D721Med (cell line): ENCODE data around the gene ZNF771.
A peak's percentile ranks its signal among the peaks of the same experiment; 100 is the strongest.

Source experiments
- DNase-seq: peaks from one replicate; pipeline ENCODE4 v3.0.0; 2011; ENCODE audit warnings: low spot score; ENCODE audit not compliant: insufficient read length
- FAIRE-seq: peaks from 2 replicates; lab custom pipeline; 2011; peaks lifted over from hg19 to GRCh38; lab: Jason Lieb, UNC
- TF ChIP-seq, protein P1 (sequence below): IDR thresholded peaks from 2 replicates; pipeline ENCODE4 v1.5.1; 2012; ENCODE audit warnings: mild to moderate bottlenecking, control low read depth; ENCODE audit not compliant: insufficient read depth; ENCODE audit errors: missing control alignments

Gene ZNF771

DNA sequence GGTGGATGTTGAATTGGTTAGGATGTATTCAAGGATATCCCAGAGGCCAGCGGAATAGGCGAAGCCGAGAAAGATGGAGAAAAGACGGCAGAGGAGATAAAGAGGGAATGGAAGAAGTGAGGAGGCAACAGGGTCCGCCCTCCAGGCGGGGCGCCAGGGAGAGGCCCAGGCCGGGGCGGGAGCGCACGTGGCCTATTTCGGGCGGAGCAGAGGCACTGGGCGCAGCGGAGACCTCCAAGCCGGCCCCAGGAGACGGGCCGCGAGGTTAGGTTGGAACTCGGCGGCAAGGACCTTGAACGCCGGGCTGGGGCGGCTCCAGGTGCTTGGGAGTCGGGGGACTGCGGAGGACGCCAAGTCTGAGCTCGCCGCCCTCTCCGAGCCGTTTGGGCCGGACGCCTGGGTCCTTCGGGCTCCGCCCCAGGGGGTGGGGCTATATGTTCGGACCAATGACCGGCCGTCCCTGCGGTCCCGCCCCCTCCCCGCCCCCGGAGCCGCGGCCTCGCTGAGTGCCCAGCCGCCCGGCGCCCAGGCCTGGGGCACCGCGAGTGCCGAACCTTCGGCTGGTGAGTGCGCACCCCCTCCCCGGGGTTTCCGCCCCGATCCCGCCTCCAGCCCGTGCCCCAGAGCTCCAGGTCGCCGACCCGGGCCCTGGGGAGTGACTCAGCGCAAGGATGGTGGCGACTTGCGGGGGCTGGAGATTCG, at the start of gene ZNF771:
Gene ZNF771, plus strand, starts transcription at position 505 of the 702 bp plus-strand sequence. CDS start 448 bp downstream, outside the sequence.
- TF ChIP-seq, protein P1, sequence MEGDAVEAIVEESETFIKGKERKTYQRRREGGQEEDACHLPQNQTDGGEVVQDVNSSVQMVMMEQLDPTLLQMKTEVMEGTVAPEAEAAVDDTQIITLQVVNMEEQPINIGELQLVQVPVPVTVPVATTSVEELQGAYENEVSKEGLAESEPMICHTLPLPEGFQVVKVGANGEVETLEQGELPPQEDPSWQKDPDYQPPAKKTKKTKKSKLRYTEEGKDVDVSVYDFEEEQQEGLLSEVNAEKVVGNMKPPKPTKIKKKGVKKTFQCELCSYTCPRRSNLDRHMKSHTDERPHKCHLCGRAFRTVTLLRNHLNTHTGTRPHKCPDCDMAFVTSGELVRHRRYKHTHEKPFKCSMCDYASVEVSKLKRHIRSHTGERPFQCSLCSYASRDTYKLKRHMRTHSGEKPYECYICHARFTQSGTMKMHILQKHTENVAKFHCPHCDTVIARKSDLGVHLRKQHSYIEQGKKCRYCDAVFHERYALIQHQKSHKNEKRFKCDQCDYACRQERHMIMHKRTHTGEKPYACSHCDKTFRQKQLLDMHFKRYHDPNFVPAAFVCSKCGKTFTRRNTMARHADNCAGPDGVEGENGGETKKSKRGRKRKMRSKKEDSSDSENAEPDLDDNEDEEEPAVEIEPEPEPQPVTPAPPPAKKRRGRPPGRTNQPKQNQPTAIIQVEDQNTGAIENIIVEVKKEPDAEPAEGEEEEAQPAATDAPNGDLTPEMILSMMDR = no peak
- DNase-seq (peak; percentile 75), FAIRE-seq (no peak)

DNA sequence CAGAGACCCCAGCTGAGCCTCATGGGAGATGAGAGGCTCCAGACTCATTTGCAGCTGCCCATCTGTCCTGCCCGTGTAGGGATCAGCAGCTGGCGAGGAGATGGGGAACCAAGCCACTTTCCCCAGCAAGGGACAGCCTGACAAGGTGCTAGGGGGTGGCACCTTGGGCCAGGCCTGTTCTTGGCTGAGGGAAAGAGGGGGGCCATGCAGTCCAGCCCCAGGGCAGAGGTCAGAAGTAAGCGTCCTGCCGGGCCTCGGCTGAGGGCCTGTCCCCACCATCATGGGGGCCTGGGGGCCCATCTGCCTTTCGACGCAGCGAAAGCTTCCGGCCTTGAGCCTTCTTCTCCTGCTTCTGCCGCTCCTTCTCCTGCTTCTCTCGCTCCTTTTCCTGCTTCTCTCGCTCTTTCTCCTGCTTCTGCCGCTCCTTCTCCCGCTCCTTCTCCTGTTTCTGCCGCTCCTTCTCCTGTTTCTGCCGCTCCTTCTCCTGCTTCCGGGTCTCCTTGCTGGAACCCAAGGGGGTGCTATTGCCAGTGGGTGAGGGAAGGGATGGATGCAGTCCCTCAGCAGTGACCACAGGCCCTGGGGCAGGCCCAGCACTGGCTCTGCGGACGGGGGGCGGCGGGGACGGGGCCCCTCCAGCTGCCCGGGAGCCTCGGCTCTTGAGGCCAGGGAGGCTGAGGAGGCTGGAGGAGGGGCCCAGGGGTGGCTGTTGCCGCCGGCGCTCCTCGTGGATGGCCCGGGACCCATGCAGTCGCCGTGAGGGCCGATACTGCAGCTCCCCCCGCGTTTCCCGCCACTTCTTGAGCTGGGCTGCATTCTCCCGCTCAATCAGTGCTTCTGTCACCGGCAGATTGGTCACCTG, 49.5 kb upstream of the ZNF771 start:
- TF ChIP-seq, protein P1 = no peak
- FAIRE-seq (no peak), DNase-seq (no peak)

DNA sequence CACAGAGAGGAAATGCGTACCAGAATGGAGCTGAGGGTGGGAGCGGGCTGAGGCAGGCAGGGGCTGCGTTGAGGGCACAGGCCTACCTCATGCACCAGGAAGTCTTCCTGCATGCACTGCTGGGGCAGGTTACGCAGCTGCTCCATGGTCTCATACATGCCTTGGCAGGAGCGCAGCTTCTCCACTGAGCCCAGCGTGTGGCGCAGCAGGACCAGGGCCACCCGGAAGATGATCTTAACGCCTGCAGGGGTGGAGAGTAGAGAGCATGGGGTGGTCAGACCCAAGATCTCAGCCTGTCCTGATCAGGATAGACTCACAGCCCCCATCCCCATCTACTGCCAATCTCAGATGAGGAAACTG, 48.8 kb upstream of the ZNF771 start:
- DNase-seq (no peak), FAIRE-seq (no peak)
- TF ChIP-seq, protein P1 = no peak

DNA sequence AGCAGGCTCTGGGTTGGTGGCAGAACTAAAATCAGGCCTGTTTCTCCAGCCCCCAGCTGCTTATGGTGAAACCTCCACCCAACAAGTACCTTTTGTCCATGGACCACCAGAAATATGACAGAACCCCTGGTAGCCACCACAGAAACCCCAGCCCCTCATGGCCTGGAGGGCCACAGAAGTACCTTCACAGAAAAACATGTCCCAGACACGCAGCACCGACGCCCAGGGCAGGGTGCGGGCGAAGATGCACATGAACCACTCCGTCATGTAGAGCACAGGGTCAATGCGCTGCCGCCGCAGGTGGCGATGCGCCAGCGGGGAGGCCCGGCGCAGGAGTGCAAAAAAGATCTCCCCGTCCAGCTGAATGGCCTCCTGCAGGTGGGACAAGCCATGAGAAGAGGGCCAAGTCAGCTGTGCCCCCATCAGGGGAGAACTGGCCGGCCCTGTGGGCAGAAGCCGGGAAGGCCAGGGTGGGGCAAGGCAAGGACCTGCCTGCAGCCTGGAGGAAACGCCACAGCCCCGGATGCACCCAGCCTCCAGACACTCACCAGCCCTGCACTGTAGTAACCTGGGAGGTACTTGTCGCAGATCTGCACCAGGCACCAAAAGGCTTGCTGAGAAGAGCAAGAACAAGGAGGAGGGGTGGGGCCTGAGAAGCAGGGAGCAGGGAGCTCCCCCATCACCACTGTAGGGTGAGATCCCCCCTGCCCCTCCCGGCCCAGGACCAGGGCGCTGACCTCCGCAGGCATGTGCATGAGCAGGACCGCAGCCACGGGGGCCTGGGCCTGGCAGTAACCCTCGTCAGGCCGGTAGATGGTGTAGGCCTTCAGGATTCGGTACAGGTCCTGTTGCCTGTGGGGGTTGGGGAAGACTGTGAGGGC, 48.2 kb upstream of the ZNF771 start:
- DNase-seq = no peak

DNA sequence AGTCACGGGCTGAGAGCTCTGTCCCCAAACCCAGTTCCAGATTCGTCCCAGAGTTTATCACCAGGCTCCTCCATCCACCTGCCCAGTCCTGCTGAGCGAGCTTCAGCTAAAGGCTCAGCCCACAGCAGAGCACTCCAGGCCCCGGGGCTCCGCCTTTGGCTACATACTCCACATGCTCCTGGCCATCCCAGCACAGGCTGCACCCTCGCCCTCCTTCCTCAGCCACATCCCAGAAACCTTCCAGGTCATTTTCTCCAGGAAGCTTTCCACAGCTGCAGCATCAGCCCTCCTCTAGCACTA, 47.6 kb upstream of the ZNF771 start:
- DNase-seq (no peak), FAIRE-seq (no peak)
- TF ChIP-seq, protein P1 = no peak

More for the DNA sequence above, 48.2 kb upstream of the ZNF771 start:
- no peak for FAIRE-seq
- TF ChIP-seq, protein P1 = no peak

DNA sequence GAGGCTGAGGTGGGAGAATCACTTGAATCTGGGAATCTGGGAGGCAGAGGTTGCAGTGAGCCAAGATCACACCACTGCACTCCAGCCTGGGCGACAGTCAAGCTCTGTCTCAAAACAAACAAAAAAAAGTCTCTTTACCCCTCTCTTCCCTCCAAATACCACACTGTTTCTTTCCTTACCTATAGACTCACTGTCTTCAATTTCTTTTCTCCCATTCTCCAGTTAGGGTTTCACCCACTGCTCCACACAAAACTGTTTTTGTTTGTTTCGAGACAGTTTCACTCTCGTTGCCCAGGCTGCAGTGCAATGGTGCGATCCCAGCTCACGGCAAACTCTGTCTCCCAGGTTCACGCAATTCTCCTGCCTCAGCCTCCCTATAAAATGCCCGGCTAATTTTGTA, 46.2 kb upstream of the ZNF771 start:
- TF ChIP-seq, protein P1 = no peak
- no peak for FAIRE-seq
- DNase-seq = no peak
